GM19043 (cell line): ENCODE data around the gene PARD3B.
A peak's percentile ranks its signal among the peaks of the same experiment; 100 is the strongest.

Experiments used
- ATAC-seq: cut with Tn5 transposase; IDR thresholded peaks from one replicate; pipeline ENCODE4 v1.9.1; 2021; ENCODE audit warnings: low read depth; ENCODE audit not compliant: unreplicated experiment

The PARD3B gene

DNA sequence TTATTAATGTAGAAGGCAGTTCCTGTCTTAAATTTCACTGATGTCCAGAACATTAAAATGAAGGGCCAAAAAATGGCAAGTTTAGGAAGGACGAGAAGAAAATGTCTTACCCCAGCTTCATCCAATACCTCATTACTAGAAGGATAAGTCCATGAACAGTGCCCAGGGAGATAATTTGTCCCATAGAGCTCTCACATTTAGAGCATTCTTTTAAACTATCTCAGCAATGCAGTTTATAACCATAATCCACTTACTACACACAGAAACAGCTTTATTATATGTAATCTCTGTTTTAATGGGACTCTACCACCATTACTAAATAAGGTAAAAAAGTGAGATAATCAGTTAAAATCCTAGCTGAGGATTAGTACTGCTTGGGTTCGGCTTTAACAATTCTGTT is 142.5 kb downstream of the PARD3B start:
- no peak for ATAC-seq

- ATAC-seq = peak; percentile 68
These were observed 146.7 kb downstream of the PARD3B start for GRCh38 chr2:204691911-204692510.

GRCh38 chr2:204692790-204693189 is 147.5 kb downstream of the PARD3B start:
- no peak for ATAC-seq

DNA sequence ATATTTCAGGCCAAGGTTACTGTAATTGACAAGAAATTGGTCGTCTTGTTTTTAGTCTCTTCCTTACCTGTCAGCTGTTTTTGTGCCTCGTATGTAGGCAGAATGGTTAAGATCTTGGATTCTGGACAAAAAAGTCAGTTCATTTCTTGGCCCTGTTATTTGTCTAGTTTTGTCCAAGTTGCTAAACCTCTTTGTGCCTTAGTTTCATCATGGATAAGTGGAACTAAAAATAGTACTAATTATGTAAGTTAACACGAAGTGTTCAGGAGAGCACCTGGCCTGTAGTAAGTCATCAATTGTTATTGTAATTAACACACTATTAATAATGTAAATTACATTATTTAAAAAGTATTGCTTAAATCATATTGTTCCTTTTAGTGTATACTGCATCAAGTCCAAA is 148.0 kb downstream of the PARD3B start:
- ATAC-seq = no peak

DNA sequence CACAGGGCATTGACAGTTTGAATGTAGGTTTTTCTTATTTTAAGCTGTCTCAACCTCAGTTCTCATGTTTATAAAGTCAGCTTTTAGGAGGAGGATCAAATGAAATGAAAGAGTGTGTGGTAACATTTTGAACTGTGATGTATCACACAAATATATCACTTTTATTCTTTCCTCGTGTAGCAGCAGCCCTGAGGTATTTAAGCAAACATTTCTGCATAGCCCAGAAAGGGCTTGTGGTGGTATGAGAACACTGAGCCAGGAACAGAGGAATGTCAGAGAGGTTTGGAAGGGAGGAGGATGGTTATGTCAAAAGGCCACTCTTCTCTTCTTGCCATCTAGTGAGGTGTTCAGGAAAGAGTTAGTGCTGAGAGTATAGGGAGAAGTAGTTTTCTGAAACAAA is 150.2 kb downstream of the PARD3B start:
- no peak for ATAC-seq

DNA sequence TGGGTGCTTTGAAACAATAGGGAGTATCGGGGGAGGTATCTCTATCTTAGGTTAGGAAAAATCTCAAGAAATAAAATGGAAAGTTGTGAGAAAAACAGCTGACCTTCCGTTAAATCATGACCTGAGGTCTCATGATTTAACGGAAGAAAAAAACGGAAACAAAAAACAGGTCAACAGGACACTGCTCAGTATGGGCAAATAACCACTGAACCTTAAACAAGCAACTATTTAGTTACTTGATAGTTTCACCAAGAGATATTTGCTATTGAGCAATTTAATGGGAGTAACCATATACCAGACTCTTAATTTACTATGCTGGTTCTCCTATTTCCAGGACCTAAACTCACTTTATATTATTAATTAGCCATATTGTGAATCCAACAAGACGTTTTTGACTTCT is 150.8 kb downstream of the PARD3B start:
- ATAC-seq = no peak

- ATAC-seq = no peak
These were observed 160.1 kb downstream of the PARD3B start for GRCh38 chr2:204705243-204705932.

DNA sequence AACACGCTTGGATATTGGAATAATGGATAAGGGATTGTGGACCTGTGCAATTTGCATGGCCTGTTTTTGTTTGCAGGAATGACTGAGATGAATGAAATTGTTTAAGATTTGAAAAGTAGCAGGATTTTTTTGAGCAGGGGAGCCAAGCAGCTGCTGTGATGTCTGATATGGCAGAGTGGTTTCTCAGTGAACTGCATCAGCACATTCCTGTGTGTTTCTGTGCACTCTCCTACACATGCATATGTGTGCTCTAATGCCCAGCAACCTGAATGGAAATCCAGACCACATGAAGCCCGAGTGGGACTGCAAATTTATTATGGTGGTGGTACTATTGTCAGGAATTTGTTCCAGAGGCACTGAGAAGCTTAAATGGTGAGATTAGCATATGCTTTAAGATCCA is 161.7 kb downstream of the PARD3B start:
- ATAC-seq = no peak

DNA sequence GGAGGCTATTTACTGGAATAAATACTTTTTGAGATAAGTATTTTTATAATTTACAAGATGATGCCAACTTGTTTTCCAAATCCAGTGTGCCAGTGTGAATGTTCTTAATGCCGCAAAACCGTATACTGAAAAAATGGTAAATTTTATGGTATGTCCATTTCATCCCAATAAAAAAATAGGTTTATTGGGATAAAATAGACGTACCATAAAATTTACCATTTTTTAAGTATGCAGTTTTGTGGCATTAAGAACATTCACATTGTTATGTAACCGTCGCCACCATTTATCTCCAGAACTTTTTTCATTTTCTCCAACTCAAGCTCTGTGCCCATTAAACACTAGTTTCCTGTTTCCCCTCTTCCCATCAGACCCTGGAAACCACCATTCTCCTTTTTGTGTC is 167.9 kb downstream of the PARD3B start:
- ATAC-seq = no peak

DNA sequence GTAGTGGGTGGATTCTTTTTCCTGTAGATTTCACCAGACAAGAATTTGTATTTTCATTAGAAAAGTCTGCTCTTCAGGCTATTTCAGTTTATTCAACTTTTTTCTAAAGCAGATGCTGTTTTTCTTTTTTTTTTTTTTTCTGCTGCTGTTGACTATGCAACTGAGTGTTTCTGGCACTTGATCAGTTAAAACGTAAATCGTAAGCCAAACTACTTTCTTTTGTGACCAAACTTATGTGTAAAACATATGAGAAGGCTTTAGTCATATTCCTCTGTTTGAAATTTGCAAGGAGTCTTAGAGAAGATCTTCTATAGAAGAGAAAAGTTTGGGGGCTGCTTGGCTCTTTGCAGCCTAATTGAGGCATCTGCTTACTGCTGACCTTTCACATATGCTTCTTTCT is 170.1 kb downstream of the PARD3B start:
- ATAC-seq = no peak

DNA sequence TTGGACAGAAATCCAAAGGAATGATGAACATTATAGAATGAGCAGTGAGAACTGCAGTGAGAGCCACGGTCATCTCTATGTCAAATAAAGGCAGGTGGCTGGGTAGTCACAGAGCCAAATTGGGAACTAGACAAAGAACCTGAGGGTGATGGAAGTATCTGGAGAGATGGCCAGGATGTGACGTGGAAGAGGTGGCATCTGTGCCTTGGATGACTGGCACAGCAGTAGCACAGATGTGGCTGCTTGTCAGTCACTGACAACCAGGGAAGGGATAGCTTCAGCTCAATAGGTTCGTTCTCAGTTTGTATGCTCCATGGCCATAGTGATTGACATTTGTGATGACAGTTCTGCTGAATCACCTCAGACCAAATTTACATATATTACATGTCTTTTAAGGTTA is 172.3 kb downstream of the PARD3B start:
- no peak for ATAC-seq

DNA sequence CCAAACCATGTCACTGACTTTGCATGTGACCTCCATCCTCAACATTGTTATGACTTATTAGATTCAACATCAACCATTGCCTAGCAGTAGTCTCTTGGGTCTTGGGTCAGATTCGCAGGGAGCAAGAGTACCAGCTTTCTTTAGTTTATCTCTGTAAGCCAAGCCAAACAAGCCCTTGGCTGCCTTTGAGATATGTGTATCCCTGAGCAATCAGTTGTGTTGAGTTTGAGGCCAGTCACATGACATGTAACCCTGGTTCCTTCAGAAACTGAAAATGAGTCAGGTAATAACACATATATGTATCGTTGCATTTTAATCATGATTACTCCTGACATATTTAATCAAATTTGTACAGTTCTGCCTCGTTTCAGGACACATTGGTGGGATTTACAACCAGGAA is 173.3 kb downstream of the PARD3B start:
- no peak for ATAC-seq

GRCh38 chr2:204720874-204721273 is 175.6 kb downstream of the PARD3B start:
- no peak for ATAC-seq

GRCh38 chr2:204722207-204722606 is 176.9 kb downstream of the PARD3B start:
- ATAC-seq = no peak

DNA sequence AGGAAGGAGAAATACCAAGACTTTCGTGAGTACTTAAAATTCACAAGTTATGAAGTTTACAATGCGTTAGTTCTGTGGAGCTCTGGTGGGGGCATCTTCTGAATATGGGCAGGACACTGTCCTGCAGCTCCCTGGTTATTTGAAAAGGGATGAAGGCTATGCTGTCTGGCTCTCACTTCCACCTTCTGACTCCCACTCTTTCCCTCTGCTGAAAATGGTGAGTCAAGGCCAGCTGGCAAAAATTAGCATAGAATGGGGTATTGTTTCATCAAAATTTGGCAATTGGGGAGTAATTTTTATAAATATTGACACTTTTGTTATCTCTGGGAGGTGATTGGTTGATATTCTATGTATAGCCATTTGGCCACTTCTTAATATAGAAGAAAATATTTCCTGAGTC is 177.4 kb downstream of the PARD3B start:
- ATAC-seq = no peak

GRCh38 chr2:204725693-204726360 is 180.6 kb downstream of the PARD3B start:
- ATAC-seq = no peak

GRCh38 chr2:204726831-204727230 is 181.6 kb downstream of the PARD3B start:
- no peak for ATAC-seq

- no peak for ATAC-seq
These were observed 182.1 kb downstream of the PARD3B start for GRCh38 chr2:204727368-204727767.

GRCh38 chr2:204730603-204731002 is 185.3 kb downstream of the PARD3B start:
- ATAC-seq = no peak

GRCh38 chr2:204732019-204732418 is 186.7 kb downstream of the PARD3B start:
- ATAC-seq = no peak

DNA sequence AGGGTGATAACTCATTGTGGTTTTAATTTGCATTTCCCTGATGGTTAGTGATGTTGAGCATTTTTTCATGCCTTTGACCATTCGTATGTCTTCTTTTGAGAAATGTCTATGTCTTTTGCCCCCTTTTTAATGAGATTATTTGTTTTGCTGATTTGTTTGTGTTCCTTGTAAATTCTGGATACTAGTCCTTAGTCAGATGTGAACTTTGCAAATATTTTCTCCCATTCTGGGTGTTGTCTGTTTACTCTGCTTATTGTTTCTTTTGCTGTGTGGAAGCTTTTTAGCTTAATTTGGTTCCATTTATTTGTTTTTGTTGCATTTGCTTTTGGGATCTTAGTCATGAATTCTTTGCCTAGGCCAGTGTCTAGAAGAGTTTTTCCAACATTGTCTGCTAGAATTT is 192.0 kb downstream of the PARD3B start:
- ATAC-seq = no peak

DNA sequence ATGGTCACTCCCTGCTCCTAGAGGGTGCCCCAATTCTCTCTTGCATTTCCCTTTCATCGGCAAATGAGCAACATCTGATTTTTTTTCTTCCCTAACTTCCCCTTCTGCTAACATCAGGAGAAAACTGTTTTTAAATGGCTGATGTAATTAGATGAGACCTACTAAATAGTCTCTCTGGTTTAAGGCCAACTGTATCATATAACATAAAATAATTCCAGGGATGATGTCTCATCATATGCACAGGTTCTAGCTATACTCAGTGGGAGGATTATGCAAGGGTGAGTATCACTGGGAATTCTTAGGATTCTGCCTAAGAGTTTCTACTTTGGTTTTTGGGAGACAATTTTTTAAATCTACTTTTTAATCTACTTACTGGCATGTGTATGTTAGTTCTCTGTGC is 193.4 kb downstream of the PARD3B start:
- no peak for ATAC-seq
